Neural progenitor cell (in vitro differentiated cells): ENCODE measurements around the gene CPSF7.

ENCODE experiments used
- CTCF ChIP-seq: fragments of 200-600 bp; sonication (generic); IDR thresholded peaks from 2 replicates; pipeline ENCODE4 v1.5.1; 2017; ENCODE audit warnings: antibody characterized with exemption, mild to moderate bottlenecking
- EZH2 ChIP-seq: fragments of 200-600 bp; sonication (generic); IDR thresholded peaks from 2 replicates; pipeline ENCODE4 v1.6.1; 2017; ENCODE audit warnings: antibody characterized with exemption, mild to moderate bottlenecking, moderate library complexity

- no peak for TF ChIP-seq CTCF
- TF ChIP-seq EZH2, result no peak
These were observed 65.6 kb downstream of the CPSF7 start for GRCh38 chr11:61364012-61364675.
